Measurements from ENCODE around the gene PTGER4. TPM values are rescaled to one million over a fixed set of nuclear protein-coding genes. Genes with fewer than 3 reads are reported as not detected.
"Not testable (repeated sequence)": the region's sequence is repeated elsewhere in the genome, so short reads cannot be mapped to it uniquely, and the experiment has no call there.

PTGER4 gene
- total RNA-seq, result 323 TPM

DNA sequence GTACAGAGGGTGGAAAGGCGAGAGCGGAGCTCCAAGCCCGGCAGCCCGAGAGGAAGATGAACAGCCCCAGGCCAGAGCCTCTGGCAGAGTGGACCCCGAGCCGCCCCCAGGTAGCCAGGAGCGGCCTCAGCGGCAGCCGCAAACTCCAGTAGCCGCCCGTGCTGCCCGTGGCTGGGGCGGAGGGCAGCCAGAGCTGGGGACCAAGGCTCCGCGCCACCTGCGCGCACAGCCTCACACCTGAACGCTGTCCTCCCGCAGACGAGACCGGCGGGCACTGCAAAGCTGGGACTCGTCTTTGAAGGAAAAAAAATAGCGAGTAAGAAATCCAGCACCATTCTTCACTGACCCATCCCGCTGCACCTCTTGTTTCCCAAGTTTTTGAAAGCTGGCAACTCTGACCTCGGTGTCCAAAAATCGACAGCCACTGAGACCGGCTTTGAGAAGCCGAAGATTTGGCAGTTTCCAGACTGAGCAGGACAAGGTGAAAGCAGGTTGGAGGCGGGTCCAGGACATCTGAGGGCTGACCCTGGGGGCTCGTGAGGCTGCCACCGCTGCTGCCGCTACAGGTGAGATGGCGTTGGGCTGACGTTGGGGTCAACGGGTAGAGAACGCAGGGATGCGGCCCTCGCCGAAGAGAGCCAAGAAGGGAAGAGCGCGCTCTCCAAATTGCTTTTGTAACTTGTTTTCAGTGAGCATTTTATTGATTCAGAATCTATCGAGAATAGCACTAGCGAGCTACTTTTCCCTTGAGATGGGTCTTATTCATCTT, at the start of gene PTGER4:
Gene PTGER4, plus strand, starts transcription at position 3 of the 769 bp plus-strand sequence. CDS start 1,079 bp downstream, outside the sequence.
- no peak for DNase-seq (ENCODE audit: low read depth in 2 of 3, low spot score in 2 of 3)

GRCh38 chr5:40630126-40630525, 49.6 kb upstream of the PTGER4 start:
- DNase-seq (ENCODE audit: low read depth in 2 of 3, low spot score in 2 of 3), result peak in 1 of 3 donors; percentile 50

DNA sequence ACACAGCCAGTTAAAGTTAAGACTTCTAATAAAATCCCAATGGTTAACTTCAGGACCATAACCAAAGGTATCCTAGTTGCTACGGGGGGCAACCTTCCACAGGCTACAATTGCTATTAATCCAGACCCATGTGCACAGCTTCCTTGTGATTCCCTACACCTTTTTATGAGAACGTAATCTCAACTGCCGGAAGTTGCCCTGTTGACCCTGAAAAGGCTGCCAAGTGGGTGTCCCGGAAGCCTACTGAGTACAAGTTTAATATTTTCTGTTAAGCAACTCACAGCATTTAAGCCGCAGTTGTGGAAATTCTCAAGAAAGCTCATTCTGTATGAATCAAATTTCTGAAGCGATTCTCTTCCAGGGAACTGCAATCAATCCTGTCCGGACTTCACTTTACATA, 48.5 kb upstream of the PTGER4 start:
- DNase-seq (ENCODE audit: low read depth in 2 of 3, low spot score in 2 of 3), result no peak

- no peak for DNase-seq (ENCODE audit: low read depth in 2 of 3, low spot score in 2 of 3)
These were observed 45.6 kb upstream of the PTGER4 start for GRCh38 chr5:40634154-40634553.

DNA sequence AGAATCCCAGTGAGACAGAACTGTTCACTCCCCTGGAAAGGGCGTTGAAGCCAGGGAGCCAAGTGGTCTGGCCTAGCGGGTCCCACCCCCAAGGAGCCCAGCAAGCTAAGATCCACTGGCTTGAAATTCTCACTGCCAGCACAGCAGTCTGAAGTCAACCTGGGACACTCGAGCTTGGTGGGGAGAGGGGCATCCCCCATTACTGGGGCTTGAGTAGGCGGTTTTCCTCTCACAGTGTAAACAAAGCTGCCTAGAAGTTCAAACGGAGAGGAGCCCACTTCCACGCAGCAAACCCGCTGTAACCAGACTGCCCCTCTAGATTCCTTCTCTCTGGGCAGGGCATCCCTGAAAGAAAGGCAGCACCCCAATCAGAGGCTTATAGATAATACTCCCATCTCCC, 45.1 kb upstream of the PTGER4 start:
- DNase-seq (ENCODE audit: low read depth in 2 of 3, low spot score in 2 of 3), result no peak

DNA sequence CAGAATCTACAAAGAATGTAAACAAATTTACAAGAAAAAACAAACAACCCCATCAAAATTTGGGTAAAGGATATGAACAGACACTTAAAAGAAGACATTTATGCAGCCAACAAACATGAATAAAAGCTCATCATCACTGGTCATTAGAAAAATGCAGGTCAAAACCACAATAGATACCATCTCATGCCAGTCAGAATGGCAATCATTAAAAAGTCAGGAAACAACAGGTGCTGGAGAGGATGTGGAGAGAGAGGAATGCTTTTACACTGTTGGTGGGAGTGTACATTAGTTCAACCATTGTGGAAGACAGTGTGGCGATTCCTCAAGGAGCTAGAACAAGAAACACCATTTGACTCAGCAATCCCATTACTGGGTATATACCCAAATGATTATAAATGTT, 40.2 kb upstream of the PTGER4 start:
- DNase-seq (ENCODE audit: low read depth in 2 of 3, low spot score in 2 of 3), result not testable (repeated sequence)

DNA sequence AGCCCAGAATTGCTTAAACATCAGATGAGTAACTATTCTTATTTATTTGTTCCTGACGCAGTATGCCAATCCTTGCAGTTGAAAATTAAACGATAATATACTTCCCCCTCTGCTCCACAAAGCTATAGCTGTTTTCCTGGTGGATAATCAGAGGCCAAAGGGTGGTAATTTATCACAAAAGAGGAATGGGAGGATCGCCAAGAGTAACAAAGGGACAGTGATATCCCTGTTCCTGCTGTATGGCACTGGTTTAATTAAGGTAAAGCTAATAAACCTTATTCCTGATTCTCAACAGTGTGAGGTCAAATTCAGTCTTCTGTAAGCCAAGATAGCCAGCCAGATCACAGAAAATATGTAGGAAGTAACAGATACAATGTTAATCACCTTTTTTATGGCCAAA, 33.4 kb upstream of the PTGER4 start:
- no peak for DNase-seq (ENCODE audit: low read depth in 2 of 3, low spot score in 2 of 3)

DNA sequence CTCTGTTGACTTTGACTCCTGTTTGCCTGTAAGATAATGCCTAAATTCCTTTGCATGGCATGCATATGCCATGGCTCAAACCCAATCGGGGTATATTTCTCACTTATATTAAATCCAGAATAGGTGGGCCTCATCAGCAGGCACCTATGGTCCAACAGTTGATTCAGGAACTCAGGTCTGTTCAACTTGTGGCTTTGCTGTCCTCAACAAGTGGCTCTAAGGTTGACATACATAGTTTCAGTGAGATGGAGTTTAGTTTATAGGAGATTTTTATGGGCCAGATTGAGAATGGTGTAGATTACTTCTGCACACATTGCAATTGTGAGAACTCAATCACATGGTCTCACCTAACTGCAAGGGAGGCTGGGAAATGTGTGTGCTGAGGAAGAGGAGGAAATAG, 31.6 kb upstream of the PTGER4 start:
- no peak for DNase-seq (ENCODE audit: low read depth in 2 of 3, low spot score in 2 of 3)

GRCh38 chr5:40649463-40650030, 30.2 kb upstream of the PTGER4 start:
- peak in 1 of 3 donors; percentile 44 for DNase-seq (ENCODE audit: low read depth in 2 of 3, low spot score in 2 of 3)

DNA sequence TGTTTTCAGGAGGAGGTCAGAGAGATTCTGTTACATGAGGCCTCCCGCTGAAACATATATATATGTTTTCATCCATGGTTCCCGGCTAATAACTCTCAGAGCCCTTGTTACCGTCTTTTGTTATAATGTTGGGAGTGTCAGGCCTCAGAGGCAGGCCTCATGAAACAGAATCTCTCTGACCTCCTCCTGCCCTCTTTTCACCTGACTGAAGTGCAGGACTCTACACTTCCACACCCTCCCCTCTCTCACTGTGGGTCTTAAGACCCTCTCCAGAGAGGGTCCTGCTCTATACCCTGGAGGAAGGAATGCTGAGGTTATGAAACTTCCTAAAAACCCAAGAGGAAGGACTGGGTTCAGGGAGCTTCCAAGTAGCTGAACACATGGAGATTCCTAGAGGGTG, 28.5 kb upstream of the PTGER4 start:
- DNase-seq (ENCODE audit: low read depth in 2 of 3, low spot score in 2 of 3), result no peak

DNA sequence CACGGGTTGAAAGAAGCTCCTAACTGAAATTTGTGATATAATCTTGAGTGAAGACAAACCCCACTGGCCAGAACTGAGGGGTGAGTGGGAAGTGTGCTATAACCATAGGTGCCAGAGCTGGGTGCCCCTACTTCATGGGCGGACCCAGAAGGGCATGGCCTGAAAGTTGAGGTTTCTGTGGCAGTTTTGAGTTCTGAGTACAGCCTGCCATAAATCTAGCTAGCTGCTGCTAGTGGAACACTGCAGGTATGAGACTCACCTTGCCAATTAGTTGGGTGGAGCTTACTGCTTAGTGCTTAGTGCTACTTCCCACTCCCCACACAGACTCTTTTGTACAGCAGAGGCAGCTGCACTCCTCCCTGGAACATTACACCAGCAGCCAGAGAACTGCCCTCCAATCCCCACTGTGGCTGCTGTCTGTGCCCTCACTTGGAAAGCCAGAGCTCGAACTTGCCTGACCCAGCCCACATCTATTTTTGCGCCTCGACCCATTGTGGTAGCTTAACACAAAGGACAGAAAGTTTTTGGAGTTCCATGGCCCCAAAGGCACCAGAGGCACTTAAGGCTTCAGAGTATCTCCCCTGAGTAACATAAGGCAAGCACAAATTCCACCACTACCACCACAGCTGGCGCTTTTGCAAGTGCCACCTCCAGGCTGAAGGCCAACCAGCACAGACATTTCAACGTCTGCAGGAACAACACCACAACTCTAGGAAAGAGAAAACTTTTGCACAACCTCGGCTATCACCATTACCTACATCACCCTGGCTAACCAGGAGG, 27.1 kb upstream of the PTGER4 start:
- no peak for DNase-seq (ENCODE audit: low read depth in 2 of 3, low spot score in 2 of 3)

DNA sequence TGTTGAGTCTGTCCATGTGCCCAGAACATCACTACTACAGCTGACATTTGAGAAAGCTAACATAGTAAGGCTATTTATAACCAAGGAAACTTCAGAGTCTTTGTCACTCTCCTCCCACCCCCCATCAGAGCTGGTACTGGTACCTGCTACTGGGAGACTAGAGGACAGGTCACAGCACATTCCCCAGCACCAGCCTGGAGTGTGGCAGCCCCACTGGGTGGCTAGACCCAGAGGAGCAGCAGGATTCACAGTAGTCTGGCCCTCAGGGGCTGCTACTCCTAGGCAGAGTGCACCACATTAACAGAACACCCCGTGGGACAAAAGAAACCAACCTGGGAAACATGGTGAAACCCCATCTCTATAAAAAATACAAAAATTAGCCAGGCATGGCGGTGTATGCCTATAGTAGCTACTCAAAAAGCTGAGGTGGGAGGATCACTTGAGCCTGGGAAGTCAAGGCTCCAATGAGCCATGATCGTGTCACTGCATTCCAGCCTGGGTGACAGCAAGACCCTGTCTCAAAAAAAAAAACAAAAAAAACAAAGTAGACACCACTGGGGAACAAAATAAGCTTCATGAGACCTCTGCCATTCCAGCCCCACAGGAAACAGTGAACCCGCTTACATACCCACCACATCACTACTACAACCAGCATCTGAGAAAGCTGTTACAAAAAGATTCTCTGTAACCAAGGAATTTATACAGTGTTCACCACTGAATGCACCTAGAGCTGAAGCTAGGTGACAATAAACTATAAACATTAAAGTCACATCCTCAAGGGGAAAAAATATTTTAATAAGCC, 26.3 kb upstream of the PTGER4 start:
- DNase-seq (ENCODE audit: low read depth in 2 of 3, low spot score in 2 of 3), result no peak

DNA sequence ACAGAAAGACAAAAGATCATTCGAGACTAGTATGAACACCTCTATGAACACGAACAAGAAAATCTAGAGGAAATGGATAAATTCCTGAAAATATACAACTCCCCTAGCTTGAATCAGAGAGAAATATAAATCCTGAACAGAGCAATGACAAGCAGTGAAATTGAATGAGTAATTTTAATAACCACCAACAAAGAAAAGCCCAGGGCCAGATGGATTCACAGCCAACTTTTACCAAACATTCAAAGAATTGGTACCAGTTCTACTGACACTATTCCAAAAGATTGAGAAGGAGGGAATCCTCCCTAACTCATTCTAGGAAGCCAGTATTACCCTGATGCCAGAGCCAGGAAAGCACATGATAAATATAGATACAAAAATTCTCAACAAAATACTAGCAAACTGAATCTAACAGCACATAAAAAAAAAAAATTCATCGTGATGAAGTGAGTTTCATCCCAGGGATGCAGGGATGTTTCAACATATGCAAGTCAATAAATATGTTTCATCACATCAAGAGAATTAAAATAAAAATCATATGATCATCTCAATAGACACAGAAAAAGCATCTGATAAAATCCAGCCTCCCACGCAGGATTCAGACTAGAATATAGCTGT, 25.2 kb upstream of the PTGER4 start:
- DNase-seq (ENCODE audit: low read depth in 2 of 3, low spot score in 2 of 3), result no peak

GRCh38 chr5:40655138-40655537, 24.6 kb upstream of the PTGER4 start:
- no peak for DNase-seq (ENCODE audit: low read depth in 2 of 3, low spot score in 2 of 3)

GRCh38 chr5:40656091-40656490, 23.6 kb upstream of the PTGER4 start:
- DNase-seq (ENCODE audit: low read depth in 2 of 3, low spot score in 2 of 3), result not testable (repeated sequence)

GRCh38 chr5:40656766-40657165, 22.9 kb upstream of the PTGER4 start:
- no peak for DNase-seq (ENCODE audit: low read depth in 2 of 3, low spot score in 2 of 3)

DNA sequence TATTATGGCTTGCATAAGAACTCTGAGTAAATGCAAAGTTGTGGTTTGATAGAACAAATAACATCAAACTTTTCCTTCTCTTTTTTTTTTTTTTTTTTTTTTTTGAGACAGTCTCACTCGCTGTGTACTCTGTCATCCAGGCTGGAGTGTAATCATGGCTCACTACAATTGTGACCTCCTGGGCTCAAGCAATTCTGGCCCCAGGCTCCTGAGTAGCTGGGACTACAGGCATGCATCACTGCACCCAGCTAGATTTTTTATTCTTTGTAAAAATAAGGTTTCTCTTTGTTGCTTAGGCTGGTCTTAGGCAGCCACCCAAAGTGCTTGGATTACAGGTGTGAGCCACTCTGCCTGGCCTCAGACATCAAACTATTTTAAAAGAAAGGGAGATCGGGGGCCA, 19.0 kb upstream of the PTGER4 start:
- DNase-seq (ENCODE audit: low read depth in 2 of 3, low spot score in 2 of 3), result no peak

- no peak for DNase-seq (ENCODE audit: low read depth in 2 of 3, low spot score in 2 of 3)
These were observed 13.9 kb upstream of the PTGER4 start for GRCh38 chr5:40665635-40666298.

GRCh38 chr5:40666657-40667056, 13.1 kb upstream of the PTGER4 start:
- DNase-seq (ENCODE audit: low read depth in 2 of 3, low spot score in 2 of 3), result no peak

DNA sequence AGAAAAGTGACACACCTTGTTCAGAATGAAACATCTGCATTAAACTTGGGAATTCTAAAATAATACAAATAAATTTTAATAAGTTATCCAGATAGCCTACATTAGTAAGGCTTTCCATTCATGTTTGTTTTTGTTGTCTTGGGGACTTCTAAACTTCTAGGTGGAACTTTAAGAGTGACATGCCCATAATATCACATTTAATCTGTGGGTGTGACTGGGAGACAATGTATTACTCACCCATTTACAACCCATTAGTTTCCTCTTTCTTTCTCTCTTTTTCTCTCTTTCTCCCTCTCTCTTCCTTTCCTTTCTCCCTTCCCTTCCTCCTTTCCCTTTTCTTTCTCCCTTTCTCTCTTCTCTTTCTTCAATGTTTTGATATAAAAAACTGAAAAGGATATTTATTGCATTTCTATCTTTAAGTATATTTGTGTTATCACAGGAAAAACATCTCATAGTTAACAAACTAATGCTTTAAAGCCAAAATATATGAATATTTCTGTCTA, 12.5 kb upstream of the PTGER4 start:
- no peak for DNase-seq (ENCODE audit: low read depth in 2 of 3, low spot score in 2 of 3)
